ENCODE results near the gene WDR62. TPM values are rescaled to one million over a fixed set of nuclear protein-coding genes. Genes with fewer than 3 reads are reported as not detected.

The WDR62 gene
- total and polyA plus RNA-seq, 8 donors, result 3.7 to 6.7 (median 4.4) TPM

DNA sequence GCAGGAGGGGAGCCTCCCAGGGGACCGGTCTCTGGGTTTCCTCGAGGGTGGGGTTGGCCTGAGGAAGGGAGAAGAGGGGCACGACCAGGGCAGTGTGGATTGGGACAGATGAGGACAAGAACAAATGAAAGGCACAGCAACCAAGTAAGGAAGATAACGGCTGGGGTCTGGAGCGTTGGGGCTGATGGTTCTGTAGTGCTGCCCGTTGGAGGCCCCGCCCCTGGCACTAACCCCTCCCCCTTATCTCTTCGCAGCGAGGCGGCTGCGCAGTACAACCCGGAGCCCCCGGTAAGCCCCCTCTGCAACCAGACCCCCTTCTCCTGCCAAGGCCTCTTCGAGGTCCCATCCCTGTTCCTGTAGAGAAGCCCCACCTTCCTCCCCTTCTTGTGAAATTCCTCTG, 87.3 kb downstream of the WDR62 start:
- H3K4me1 ChIP-seq, result peaks cover under 1 to 35% of the 10 kb centered on the region in 2 donors
- H3K27ac ChIP-seq, result no peak overlapping the region
- intact Hi-C loops (cut with DNase I), result no loop called here
- H3K9me3 ChIP-seq, result no peaks in the 10 kb centered on the region
- H3K4me3 ChIP-seq, result no peak overlapping the region
- H3K36me3 ChIP-seq, result peaks cover 0 to 55% of the 10 kb centered on the region in 2 donors
- H3K27me3 ChIP-seq, result no peaks in the 10 kb centered on the region
- TF ChIP-seq, protein P1, sequence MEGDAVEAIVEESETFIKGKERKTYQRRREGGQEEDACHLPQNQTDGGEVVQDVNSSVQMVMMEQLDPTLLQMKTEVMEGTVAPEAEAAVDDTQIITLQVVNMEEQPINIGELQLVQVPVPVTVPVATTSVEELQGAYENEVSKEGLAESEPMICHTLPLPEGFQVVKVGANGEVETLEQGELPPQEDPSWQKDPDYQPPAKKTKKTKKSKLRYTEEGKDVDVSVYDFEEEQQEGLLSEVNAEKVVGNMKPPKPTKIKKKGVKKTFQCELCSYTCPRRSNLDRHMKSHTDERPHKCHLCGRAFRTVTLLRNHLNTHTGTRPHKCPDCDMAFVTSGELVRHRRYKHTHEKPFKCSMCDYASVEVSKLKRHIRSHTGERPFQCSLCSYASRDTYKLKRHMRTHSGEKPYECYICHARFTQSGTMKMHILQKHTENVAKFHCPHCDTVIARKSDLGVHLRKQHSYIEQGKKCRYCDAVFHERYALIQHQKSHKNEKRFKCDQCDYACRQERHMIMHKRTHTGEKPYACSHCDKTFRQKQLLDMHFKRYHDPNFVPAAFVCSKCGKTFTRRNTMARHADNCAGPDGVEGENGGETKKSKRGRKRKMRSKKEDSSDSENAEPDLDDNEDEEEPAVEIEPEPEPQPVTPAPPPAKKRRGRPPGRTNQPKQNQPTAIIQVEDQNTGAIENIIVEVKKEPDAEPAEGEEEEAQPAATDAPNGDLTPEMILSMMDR (IDR thresholded peaks at IDR 0.05), result no peak
- DNase-seq, result peak in 1 of 4 donors; percentile 55
- no peak for ATAC-seq

- Histone ChIP-seq H3K27me3 (no peaks in the 10 kb centered on the region), H3K27ac (no peak overlapping the region), H3K4me3 (no peak overlapping the region), H3K4me1 (peaks cover 0 to 30% of the 10 kb centered on the region in 2 donors), H3K36me3 (peaks cover 0 to 59% of the 10 kb centered on the region in 2 donors), H3K9me3 (no peaks in the 10 kb centered on the region)
- DNase-seq, result peak in 1 of 4 donors; percentile 31
- ATAC-seq, result no peak
- intact Hi-C loops (cut with DNase I), result no loop called here
- TF ChIP-seq, protein P1 (IDR thresholded peaks at IDR 0.05), result no peak
These were observed 87.8 kb downstream of the WDR62 start for GRCh38 chr19:36142496-36142895.

GRCh38 chr19:36144624-36145023, 89.9 kb downstream of the WDR62 start:
- peak in 1 of 4 donors; percentile 3 for DNase-seq
- no peaks in the 10 kb centered on the region for H3K27me3 ChIP-seq
- no peak overlapping the region for H3K27ac ChIP-seq
- TF ChIP-seq, protein P1 (IDR thresholded peaks at IDR 0.05), result no peak
- H3K9me3 ChIP-seq, result no peaks in the 10 kb centered on the region
- ATAC-seq, result no peak
- peaks cover 0 to 16% of the 10 kb centered on the region in 2 donors for H3K4me1 ChIP-seq
- intact Hi-C loops (cut with DNase I), result no loop called here
- H3K36me3 ChIP-seq, result peaks cover 0 to 81% of the 10 kb centered on the region in 2 donors
- no peak overlapping the region for H3K4me3 ChIP-seq

- intact Hi-C loops (cut with DNase I), result no loop called here
- H3K9me3 ChIP-seq, result no peaks in the 10 kb centered on the region
These were observed 95.1 kb downstream of the WDR62 start for GRCh38 chr19:36149673-36150406.

DNA sequence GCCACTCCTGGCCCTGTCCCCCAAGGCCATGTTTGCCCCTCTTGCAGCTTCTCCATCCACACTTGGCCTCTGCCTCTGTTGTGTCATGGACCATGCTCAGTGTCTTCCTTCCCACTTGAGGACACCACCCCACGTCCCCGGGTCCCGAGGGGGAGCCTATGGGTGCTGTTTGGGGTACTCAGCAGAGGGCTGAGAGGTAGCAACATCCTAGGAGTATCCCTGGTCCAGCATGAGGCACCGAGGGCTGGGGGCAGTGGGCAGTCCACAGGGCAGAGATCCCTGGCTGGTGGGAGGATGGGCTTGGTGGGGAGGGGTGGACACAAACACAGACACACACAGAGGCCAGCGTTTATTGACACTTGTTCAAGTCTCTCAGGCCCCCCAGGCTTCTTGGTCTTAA, 95.9 kb downstream of the WDR62 start:
- intact Hi-C loops (cut with DNase I), result no loop called here
- ATAC-seq (no peak), DNase-seq (peak in 1 of 4 donors; percentile 52)
- Histone ChIP-seq H3K27me3 (no peaks in the 10 kb centered on the region), H3K4me1 (peaks cover 0 to 22% of the 10 kb centered on the region in 2 donors), H3K27ac (peak overlapping the region; percentile 86 to 92), H3K36me3 (peaks cover 0 to 71% of the 10 kb centered on the region in 2 donors), H3K9me3 (no peaks in the 10 kb centered on the region), H3K4me3 (no peak overlapping the region)
- TF ChIP-seq, protein P1 (IDR thresholded peaks at IDR 0.05), result no peak

More at GRCh38 chr19:36149673-36150406, 95.1 kb downstream of the WDR62 start:
- TF ChIP-seq, protein P1 (IDR thresholded peaks at IDR 0.05), result no peak
- no peaks in the 10 kb centered on the region for H3K27me3 ChIP-seq
- peak overlapping the region in 1 of 2 donors; percentile 13 for H3K27ac ChIP-seq
- peaks cover 0 to 22% of the 10 kb centered on the region in 2 donors for H3K4me1 ChIP-seq
- DNase-seq (peak in 1 of 4 donors; percentile 55), ATAC-seq (no peak)
- no peak overlapping the region for H3K4me3 ChIP-seq
- H3K36me3 ChIP-seq, result peaks cover 0 to 78% of the 10 kb centered on the region in 2 donors

All from left lung (tissue), 10 donors.